Neural progenitor cell (in vitro differentiated cells): Measurements from ENCODE around the gene UBXN7. TPM values are rescaled to one million over a fixed set of nuclear protein-coding genes. Genes with fewer than 3 reads are reported as not detected.

ENCODE experiments used
- DNase-seq: peaks from one replicate; pipeline ENCODE4 v3.0.0-alpha.2; 2016; ENCODE audit warnings: low spot score
- H2AFZ ChIP-seq: fragments of 200-600 bp; sonication (generic); replicated peaks from 2 replicates; pipeline ENCODE4 v1.6.1; 2016; ENCODE audit warnings: antibody characterized with exemption
- H3F3A ChIP-seq: fragments of 200-600 bp; sonication (generic); 2 replicates; pipeline ENCODE4 v1.6.1; 2016; ENCODE audit warnings: antibody characterized with exemption, low read depth
- H3K27ac ChIP-seq: fragments of 200-600 bp; sonication (generic); 2 replicates; pipeline ENCODE4 v1.5.1; 2016; ENCODE audit warnings: mild to moderate bottlenecking
- H3K27me3 ChIP-seq: fragments of 200-600 bp; sonication (generic); 2 replicates; pipeline ENCODE4 v1.6.1; 2016; ENCODE audit warnings: mild to moderate bottlenecking, moderate library complexity
- H3K36me3 ChIP-seq: fragments of 200-600 bp; sonication (generic); 2 replicates; pipeline ENCODE4 v1.5.1; 2016
- H3K4me1 ChIP-seq: fragments of 200-600 bp; sonication (generic); 2 replicates; pipeline ENCODE4 v1.6.1; 2016; ENCODE audit warnings: mixed run types
- H3K4me2 ChIP-seq: fragments of 200-600 bp; sonication (generic); 2 replicates; pipeline ENCODE4 v1.6.1; 2016
- H3K4me3 ChIP-seq: fragments of 200-600 bp; sonication (generic); 2 replicates; pipeline ENCODE4 v1.5.1; 2016
- H3K79me2 ChIP-seq: fragments of 200-600 bp; sonication (generic); 2 replicates; pipeline ENCODE4 v1.6.1; 2016; ENCODE audit warnings: low read depth
- H3K9ac ChIP-seq: fragments of 200-600 bp; sonication (generic); 2 replicates; pipeline ENCODE4 v1.6.1; 2016
- H3K9me3 ChIP-seq: fragments of 200-600 bp; sonication (generic); 2 replicates; pipeline ENCODE4 v1.5.1; 2016; ENCODE audit warnings: low read depth
- H4K20me1 ChIP-seq: fragments of 200-600 bp; sonication (generic); 2 replicates; pipeline ENCODE4 v1.6.1; 2016; ENCODE audit warnings: low read depth
- H3K27ac Mint-ChIP-seq: 3 replicates; pipeline ENCODE4 v1.8.0; 2021; ENCODE audit warnings: mixed read lengths
- H3K27me3 Mint-ChIP-seq: 2 replicates; pipeline ENCODE4 v1.8.0; 2022; ENCODE audit warnings: low read depth, mild to moderate bottlenecking, inconsistent platforms, moderate library complexity, mixed read lengths; ENCODE audit not compliant: insufficient read depth
- H3K36me3 Mint-ChIP-seq: 3 replicates; pipeline ENCODE4 v1.8.0; 2021; ENCODE audit warnings: mixed read lengths
- H3K4me1 Mint-ChIP-seq: 3 replicates; pipeline ENCODE4 v1.8.0; 2021; ENCODE audit warnings: mixed read lengths
- H3K4me3 Mint-ChIP-seq: 3 replicates; pipeline ENCODE4 v1.8.0; 2021; ENCODE audit warnings: mild to moderate bottlenecking, moderate library complexity, mixed read lengths
- H3K9me3 Mint-ChIP-seq: 3 replicates; pipeline ENCODE4 v1.8.0; 2020; ENCODE audit warnings: mixed read lengths
- CTCF ChIP-seq: fragments of 200-600 bp; sonication (generic); IDR thresholded peaks from 2 replicates; pipeline ENCODE4 v1.5.1; 2017; ENCODE audit warnings: antibody characterized with exemption, mild to moderate bottlenecking
- EZH2 ChIP-seq: fragments of 200-600 bp; sonication (generic); IDR thresholded peaks from 2 replicates; pipeline ENCODE4 v1.6.1; 2017; ENCODE audit warnings: antibody characterized with exemption, mild to moderate bottlenecking, moderate library complexity
- EZH2phosphoT487 ChIP-seq: fragments of 200-600 bp; sonication (generic); IDR thresholded peaks from 2 replicates; pipeline ENCODE4 v1.6.1; 2017; ENCODE audit warnings: antibody characterized with exemption
- total RNA-seq: library from RNA; depleted of rRNA; stranded (reverse); fragments of >200 nt; gene quantifications from 2 replicates; pipeline ENCODE4 v1.2.3, GENCODE V29; 2015; ENCODE audit warnings: low replicate concordance

UBXN7 gene
- 46.2 and 68.7 TPM in 2 replicates for total RNA-seq

- Mint-ChIP-seq H3K27me3 (peaks cover 7% of the 10 kb centered on the region), H3K4me1 (peaks cover 16% of the 10 kb centered on the region), H3K9me3 (no peaks in the 10 kb centered on the region)
Measured at GRCh38 chr3:196432137-196432879, at the start of gene UBXN7. Gene UBXN7, minus strand, starts transcription at chr3:196432427. Its CDS starts 28 bp downstream, at chr3:196432399.

GRCh38 chr3:196477678-196478077, 45.5 kb upstream of the UBXN7 start:
- H3K27me3 ChIP-seq = no peaks in the 10 kb centered on the region
- Mint-ChIP-seq H3K4me3 (no peak overlapping the region), H3K27me3 (no peaks in the 10 kb centered on the region), H3K4me1 (no peaks in the 10 kb centered on the region), H3K36me3 (peaks cover 29% of the 10 kb centered on the region), H3K9me3 (no peaks in the 10 kb centered on the region), H3K27ac (no peak overlapping the region)
- no peak overlapping the region for H3K4me3 ChIP-seq
- no peaks in the 10 kb centered on the region for H3K4me1 ChIP-seq
- no peaks in the 10 kb centered on the region for H4K20me1 ChIP-seq
- no peak overlapping the region for H2AFZ ChIP-seq
- H3K9me3 ChIP-seq = no peaks in the 10 kb centered on the region
- TF ChIP-seq EZH2 = no peak
- no peak for TF ChIP-seq EZH2phosphoT487
- TF ChIP-seq CTCF = no peak
- H3K4me2 ChIP-seq = no peak overlapping the region
- H3K36me3 ChIP-seq = peaks cover 13% of the 10 kb centered on the region
- no peak overlapping the region for H3K9ac ChIP-seq
- no peaks in the 10 kb centered on the region for H3K79me2 ChIP-seq
- H3F3A ChIP-seq = no peaks in the 10 kb centered on the region
- H3K27ac ChIP-seq = no peak overlapping the region
- no peak for DNase-seq

More at GRCh38 chr3:196432137-196432879, at the start of gene UBXN7:
- Histone ChIP-seq H3K4me2 (peak within 1 kb of the TSS; percentile 87), H3K4me3 (peak within 1 kb of the TSS; percentile 91), H3F3A (peaks cover 18% of the 10 kb centered on the region), H3K4me1 (peaks cover 8% of the 10 kb centered on the region), H3K27ac (peak within 1 kb of the TSS; percentile 86), H3K9me3 (no peaks in the 10 kb centered on the region), H3K27me3 (no peaks in the 10 kb centered on the region), H3K36me3 (peaks cover 5% of the 10 kb centered on the region), H2AFZ (peak within 1 kb of the TSS; percentile 95), H3K9ac (peak within 1 kb of the TSS; percentile 78), H3K79me2 (peaks cover 49% of the 10 kb centered on the region), H4K20me1 (peaks cover 38% of the 10 kb centered on the region)
- Mint-ChIP-seq H3K36me3 (peaks cover 10% of the 10 kb centered on the region), H3K27ac (peak within 1 kb of the TSS; percentile 87), H3K4me3 (peak within 1 kb of the TSS; percentile 92)
- DNase-seq = peak; percentile 97
- TF ChIP-seq EZH2 (no peak), EZH2phosphoT487 (no peak), CTCF (no peak)

GRCh38 chr3:196472286-196472685, 40.1 kb upstream of the UBXN7 start:
- Mint-ChIP-seq H3K27ac (no peak overlapping the region), H3K9me3 (no peaks in the 10 kb centered on the region), H3K27me3 (no peaks in the 10 kb centered on the region), H3K4me1 (no peaks in the 10 kb centered on the region), H3K36me3 (peaks cover 30% of the 10 kb centered on the region), H3K4me3 (no peak overlapping the region)
- Histone ChIP-seq H3K4me3 (no peak overlapping the region), H3F3A (peaks cover 4% of the 10 kb centered on the region), H4K20me1 (no peaks in the 10 kb centered on the region), H3K27ac (no peak overlapping the region), H3K36me3 (peaks cover 8% of the 10 kb centered on the region), H3K79me2 (no peaks in the 10 kb centered on the region), H3K9me3 (no peaks in the 10 kb centered on the region), H3K4me1 (no peaks in the 10 kb centered on the region), H3K9ac (no peak overlapping the region), H3K4me2 (no peak overlapping the region), H3K27me3 (no peaks in the 10 kb centered on the region), H2AFZ (no peak overlapping the region)
- no peak for TF ChIP-seq EZH2
- no peak for TF ChIP-seq EZH2phosphoT487
- TF ChIP-seq CTCF = no peak
- no peak for DNase-seq
